ENCODE data around the gene SFXN2. TPM values are rescaled to one million over a fixed set of nuclear protein-coding genes. Genes with fewer than 3 reads are reported as not detected.
"Not testable (repeated sequence)": the region's sequence is repeated elsewhere in the genome, so short reads cannot be mapped to it uniquely, and the experiment has no call there.

SFXN2 gene
- total RNA-seq, 5 donors from 2014 or later (not counting 1 experiment from before 2014, with no cell fraction given), result 9.2 to 32.6 (median 22.6) TPM

- Histone ChIP-seq H3K4me3 (ENCODE audit: control insufficient read depth in 1 of 2, extremely low read depth in 1 of 2, low read length in 1 of 2) (no peak overlapping the region), H3K27me3 (replicated peaks in 1 of 2; ENCODE audit: control insufficient read depth in 2 of 2, extremely low read depth in 1 of 2, insufficient read depth in 2 of 2, low read length in 1 of 2) (no peaks in the 10 kb centered on the region), H3K36me3 (ENCODE audit: control insufficient read depth in 2 of 2, extremely low read depth in 1 of 2, insufficient read depth in 1 of 2, low read length in 1 of 2) (peaks cover 0 to 2% of the 10 kb centered on the region in 2 donors), H3K27ac (ENCODE audit: low read length) (no peak overlapping the region), H3K4me1 (ENCODE audit: control insufficient read depth in 1 of 2, extremely low read depth in 1 of 2, insufficient read depth in 2 of 2, low read length in 2 of 2) (no peaks in the 10 kb centered on the region), H3K9me3 (no peaks in the 10 kb centered on the region)
- no peak overlapping the region for H3K27ac Mint-ChIP-seq
- ChIA-PET POLR2A (no interaction called here), CTCF (no interaction called here)
- WGBS (ENCODE audit: insufficient coverage), result 100% methylated on average over 1 of the region's 8 CpGs
- H3K36me3 Mint-ChIP-seq, result peaks cover 17% of the 10 kb centered on the region
- H3K27me3 Mint-ChIP-seq, result no peaks in the 10 kb centered on the region
- no peak overlapping the region for H3K4me3 Mint-ChIP-seq
- no peaks in the 10 kb centered on the region for H3K9me3 Mint-ChIP-seq
- DNase-seq (no peak), ATAC-seq (replicated peaks in 1 of 4) (no peak)
- no peaks in the 10 kb centered on the region for H3K4me1 Mint-ChIP-seq
Observed at GRCh38 chr10:102691285-102692066, 23.0 kb upstream of the SFXN2 start.

- ATAC-seq (replicated peaks in 1 of 4); H3K4me1 Mint-ChIP-seq; H3K9me3 Mint-ChIP-seq; H3K27ac Mint-ChIP-seq; H3K27me3 Mint-ChIP-seq; H3K4me3 ChIP-seq (ENCODE audit: control insufficient read depth in 1 of 2, extremely low read depth in 1 of 2, low read length in 1 of 2); H3K27me3 ChIP-seq (replicated peaks in 1 of 2; ENCODE audit: control insufficient read depth in 2 of 2, extremely low read depth in 1 of 2, insufficient read depth in 2 of 2, low read length in 1 of 2); DNase-seq; CTCF ChIA-PET; H3K27ac ChIP-seq (ENCODE audit: low read length); H3K4me1 ChIP-seq (ENCODE audit: control insufficient read depth in 1 of 2, extremely low read depth in 1 of 2, insufficient read depth in 2 of 2, low read length in 2 of 2); H3K9me3 ChIP-seq; H3K4me3 Mint-ChIP-seq: not testable (repeated sequence)
- peaks cover 46% of the 10 kb centered on the region for H3K36me3 Mint-ChIP-seq
- peaks cover 0 to 24% of the 10 kb centered on the region in 2 donors for H3K36me3 ChIP-seq (ENCODE audit: control insufficient read depth in 2 of 2, extremely low read depth in 1 of 2, insufficient read depth in 1 of 2, low read length in 1 of 2)
- POLR2A ChIA-PET, result interaction anchor here in 1 of 2 donors (0.7 kb wide), 1 partner anchor 382 kb away, joined by 6 read pairs; no protein-coding TSS in a partner anchor
- WGBS (ENCODE audit: insufficient coverage), result 100% methylated on average over 7 of the region's 10 CpGs
Observed at GRCh38 chr10:102695401-102695800, 19.0 kb upstream of the SFXN2 start.

- WGBS (ENCODE audit: insufficient coverage), result no CpG with 5 or more reads among the region's 3 CpGs
- no peaks in the 10 kb centered on the region for H3K4me1 Mint-ChIP-seq
- H3K36me3 ChIP-seq (ENCODE audit: control insufficient read depth in 2 of 2, extremely low read depth in 1 of 2, insufficient read depth in 1 of 2, low read length in 1 of 2), result peaks cover 0 to 24% of the 10 kb centered on the region in 2 donors
- no peaks in the 10 kb centered on the region for H3K9me3 Mint-ChIP-seq
- H3K27ac Mint-ChIP-seq, result no peak overlapping the region
- no peaks in the 10 kb centered on the region for H3K27me3 Mint-ChIP-seq
- POLR2A ChIA-PET, result interaction anchor here in 1 of 2 donors (0.6 kb wide), 1 partner anchor 17 kb away, joined by 5 read pairs; no protein-coding TSS in a partner anchor
- no peak for ATAC-seq (replicated peaks in 1 of 4)
- H3K27me3 ChIP-seq (replicated peaks in 1 of 2; ENCODE audit: control insufficient read depth in 2 of 2, extremely low read depth in 1 of 2, insufficient read depth in 2 of 2, low read length in 1 of 2), result no peaks in the 10 kb centered on the region
- H3K27ac ChIP-seq (ENCODE audit: low read length), result no peak overlapping the region
- no peak for DNase-seq
- no peaks in the 10 kb centered on the region for H3K4me1 ChIP-seq (ENCODE audit: control insufficient read depth in 1 of 2, extremely low read depth in 1 of 2, insufficient read depth in 2 of 2, low read length in 2 of 2)
- no peak overlapping the region for H3K4me3 Mint-ChIP-seq
- CTCF ChIA-PET, result no interaction called here
- no peaks in the 10 kb centered on the region for H3K9me3 ChIP-seq
- no peak overlapping the region for H3K4me3 ChIP-seq (ENCODE audit: control insufficient read depth in 1 of 2, extremely low read depth in 1 of 2, low read length in 1 of 2)
- H3K36me3 Mint-ChIP-seq, result peaks cover 42% of the 10 kb centered on the region
Observed at GRCh38 chr10:102696736-102697135, 17.7 kb upstream of the SFXN2 start.

- Mint-ChIP-seq H3K27ac (no peak overlapping the region), H3K4me3 (no peak overlapping the region), H3K4me1 (no peaks in the 10 kb centered on the region), H3K36me3 (peaks cover 39% of the 10 kb centered on the region), H3K27me3 (no peaks in the 10 kb centered on the region), H3K9me3 (no peaks in the 10 kb centered on the region)
- ChIA-PET CTCF (interaction anchor here (0.6 to 1.3 kb wide), 2 partner anchors 12 to 21 kb away, joined by 3 to 4 read pairs; no protein-coding TSS in a partner anchor), POLR2A (interaction anchor here in 1 of 2 donors (1.0 kb wide), 1 partner anchor 15 kb away, joined by 4 read pairs; the partner anchor contains the start of gene ARL3)
- peaks cover 0 to 24% of the 10 kb centered on the region in 2 donors for H3K36me3 ChIP-seq (ENCODE audit: control insufficient read depth in 2 of 2, extremely low read depth in 1 of 2, insufficient read depth in 1 of 2, low read length in 1 of 2)
- no peak overlapping the region for H3K4me3 ChIP-seq (ENCODE audit: control insufficient read depth in 1 of 2, extremely low read depth in 1 of 2, low read length in 1 of 2)
- no peak for ATAC-seq (replicated peaks in 1 of 4)
- no CpG with 5 or more reads among the region's 2 CpGs for WGBS (ENCODE audit: insufficient coverage)
- no peaks in the 10 kb centered on the region for H3K27me3 ChIP-seq (replicated peaks in 1 of 2; ENCODE audit: control insufficient read depth in 2 of 2, extremely low read depth in 1 of 2, insufficient read depth in 2 of 2, low read length in 1 of 2)
- no peak overlapping the region for H3K27ac ChIP-seq (ENCODE audit: low read length)
- no peaks in the 10 kb centered on the region for H3K9me3 ChIP-seq
- no peak for DNase-seq
- H3K4me1 ChIP-seq (ENCODE audit: control insufficient read depth in 1 of 2, extremely low read depth in 1 of 2, insufficient read depth in 2 of 2, low read length in 2 of 2), result no peaks in the 10 kb centered on the region
Observed at GRCh38 chr10:102698894-102699293, 15.5 kb upstream of the SFXN2 start.

- Mint-ChIP-seq H3K36me3 (peaks cover 38% of the 10 kb centered on the region), H3K9me3 (no peaks in the 10 kb centered on the region), H3K4me3 (no peak overlapping the region), H3K27me3 (no peaks in the 10 kb centered on the region), H3K4me1 (peaks cover 0 to 5% (median 4%) of the 10 kb centered on the region in 3 donors), H3K27ac (no peak overlapping the region)
- Histone ChIP-seq H3K4me3 (ENCODE audit: control insufficient read depth in 1 of 2, extremely low read depth in 1 of 2, low read length in 1 of 2) (no peak overlapping the region), H3K27ac (ENCODE audit: low read length) (no peak overlapping the region), H3K4me1 (ENCODE audit: control insufficient read depth in 1 of 2, extremely low read depth in 1 of 2, insufficient read depth in 2 of 2, low read length in 2 of 2) (no peaks in the 10 kb centered on the region), H3K36me3 (ENCODE audit: control insufficient read depth in 2 of 2, extremely low read depth in 1 of 2, insufficient read depth in 1 of 2, low read length in 1 of 2) (peaks cover 0 to 24% of the 10 kb centered on the region in 2 donors), H3K27me3 (replicated peaks in 1 of 2; ENCODE audit: control insufficient read depth in 2 of 2, extremely low read depth in 1 of 2, insufficient read depth in 2 of 2, low read length in 1 of 2) (no peaks in the 10 kb centered on the region), H3K9me3 (no peaks in the 10 kb centered on the region)
- ATAC-seq (replicated peaks in 1 of 4), result no peak
- CTCF ChIA-PET, result no interaction called here
- WGBS (ENCODE audit: insufficient coverage), result no CpG with 5 or more reads among the region's 3 CpGs
- DNase-seq, result no peak
- POLR2A ChIA-PET, result no interaction called here
Observed at GRCh38 chr10:102701272-102701671, 13.2 kb upstream of the SFXN2 start.

- Mint-ChIP-seq H3K9me3 (no peaks in the 10 kb centered on the region), H3K4me3 (no peak overlapping the region), H3K36me3 (peaks cover 34% of the 10 kb centered on the region), H3K27me3 (no peaks in the 10 kb centered on the region), H3K27ac (no peak overlapping the region), H3K4me1 (peaks cover 0 to 7% (median 6%) of the 10 kb centered on the region in 3 donors)
- no peaks in the 10 kb centered on the region for H3K9me3 ChIP-seq
- peaks cover 0 to 2% of the 10 kb centered on the region in 2 experiments for H3K4me1 ChIP-seq (ENCODE audit: control insufficient read depth in 1 of 2, extremely low read depth in 1 of 2, insufficient read depth in 2 of 2, low read length in 2 of 2)
- no peak for DNase-seq
- peaks cover 0 to 19% of the 10 kb centered on the region in 2 donors for H3K36me3 ChIP-seq (ENCODE audit: control insufficient read depth in 2 of 2, extremely low read depth in 1 of 2, insufficient read depth in 1 of 2, low read length in 1 of 2)
- CTCF ChIA-PET, result no interaction called here
- ATAC-seq (replicated peaks in 1 of 4), result no peak
- no peaks in the 10 kb centered on the region for H3K27me3 ChIP-seq (replicated peaks in 1 of 2; ENCODE audit: control insufficient read depth in 2 of 2, extremely low read depth in 1 of 2, insufficient read depth in 2 of 2, low read length in 1 of 2)
- POLR2A ChIA-PET, result interaction anchor here in 1 of 2 donors (0.6 kb wide), 1 partner anchor 10 kb away, joined by 3 read pairs; no protein-coding TSS in a partner anchor
- no peak overlapping the region for H3K4me3 ChIP-seq (ENCODE audit: control insufficient read depth in 1 of 2, extremely low read depth in 1 of 2, low read length in 1 of 2)
- WGBS (ENCODE audit: insufficient coverage), result no CpG with 5 or more reads among the region's 3 CpGs
- H3K27ac ChIP-seq (ENCODE audit: low read length), result no peak overlapping the region
Observed at GRCh38 chr10:102701796-102702195, 12.6 kb upstream of the SFXN2 start.

All from T-cell (primary cell).